ENCODE data around the gene REEP1.

GRCh38 chr2:86290596-86291327 is 46.7 kb downstream of the REEP1 start:
- no peak for TF ChIP-seq CTCF (IDR thresholded peaks at IDR 0.05; ENCODE audit: insufficient read depth, low read length, poor library complexity, severe bottlenecking)
- TF ChIP-seq EZH2phosphoT487 (conservative IDR thresholded peaks at IDR 0.05; ENCODE audit: low read length), result no peak
